DOHH2 (cell line): ENCODE results near the gene CACNA2D3.

Experiments
- H3F3A ChIP-seq: fragments of 200-600 bp; sonication (generic), shearing (Covaris generic); 2 replicates; pipeline ENCODE4 v1.6.0; 2016; ENCODE audit warnings: antibody characterized with exemption, mild to moderate bottlenecking; ENCODE audit not compliant: control insufficient read depth, insufficient read depth
- H3K27ac ChIP-seq: fragments of 200-600 bp; sonication (generic); 2 replicates; pipeline ENCODE4 v1.5.1; 2014; ENCODE audit warnings: low read depth, mild to moderate bottlenecking, low read length, moderate library complexity
- H3K27me3 ChIP-seq: fragments of 200-600 bp; sonication (generic); 2 replicates; pipeline ENCODE4 v1.6.1; 2014; ENCODE audit warnings: mild to moderate bottlenecking, low read length, mixed read lengths; ENCODE audit not compliant: control insufficient read depth
- H3K36me3 ChIP-seq: fragments of 200-600 bp; sonication (generic); 2 replicates; pipeline ENCODE4 v1.6.1; 2014; ENCODE audit warnings: mild to moderate bottlenecking, low read length, moderate library complexity, mixed read lengths; ENCODE audit not compliant: control insufficient read depth
- H3K4me1 ChIP-seq: fragments of 200-600 bp; sonication (generic); 2 replicates; pipeline ENCODE4 v1.6.1; 2014; ENCODE audit warnings: mild to moderate bottlenecking, low read length, mixed read lengths; ENCODE audit not compliant: control insufficient read depth
- H3K4me2 ChIP-seq: fragments of 200-600 bp; sonication (generic); 2 replicates; pipeline ENCODE4 v1.6.0; 2014; ENCODE audit warnings: mild to moderate bottlenecking, low read length, moderate library complexity
- H3K4me3 ChIP-seq: fragments of 200-600 bp; sonication (generic); 2 replicates; pipeline ENCODE4 v1.5.1; 2014; ENCODE audit warnings: mild to moderate bottlenecking, low read length, mixed read lengths
- H3K79me2 ChIP-seq: fragments of 200-600 bp; sonication (generic); 2 replicates; pipeline ENCODE4 v1.6.1; 2014; ENCODE audit warnings: mild to moderate bottlenecking, low read length, mixed read lengths; ENCODE audit not compliant: control insufficient read depth
- H3K9me2 ChIP-seq: fragments of 200-600 bp; sonication (generic); replicated peaks from 2 replicates; pipeline ENCODE4 v1.6.1; 2014; ENCODE audit warnings: mild to moderate bottlenecking, low read length, mixed read lengths; ENCODE audit not compliant: control insufficient read depth
- H3K9me3 ChIP-seq: fragments of 200-600 bp; sonication (generic); 2 replicates; pipeline ENCODE4 v1.6.1; 2014; ENCODE audit warnings: antibody characterized with exemption, low read length, mixed read lengths; ENCODE audit not compliant: control insufficient read depth, insufficient read depth
- H4K20me1 ChIP-seq: fragments of 200-600 bp; sonication (generic); 2 replicates; pipeline ENCODE4 v1.6.0; 2014; ENCODE audit warnings: low read depth, mild to moderate bottlenecking, antibody characterized with exemption, low read length, moderate library complexity; ENCODE audit not compliant: control insufficient read depth, insufficient read depth
- EZH2phosphoT487 ChIP-seq: fragments of 200-600 bp; sonication (generic); IDR thresholded peaks from 2 replicates; pipeline ENCODE4 v1.6.1; 2017; ENCODE audit warnings: borderline replicate concordance, mild to moderate bottlenecking, antibody characterized with exemption, low read length, moderate library complexity, mixed read lengths
- TF ChIP-seq, protein P1 (sequence below): fragments of 200-600 bp; sonication (generic); IDR thresholded peaks from one replicate; pipeline ENCODE4 v1.5.1; 2014; ENCODE audit warnings: antibody characterized with exemption, mild to moderate bottlenecking, low read depth, low read length; ENCODE audit not compliant: poor library complexity, severe bottlenecking

Gene CACNA2D3

GRCh38 chr3:54225841-54226528 is 103.6 kb downstream of the CACNA2D3 start:
- H3K4me3 ChIP-seq, result no peak overlapping the region
- H3K27ac ChIP-seq, result no peak overlapping the region
- no peaks in the 10 kb centered on the region for H3K9me2 ChIP-seq
- H3K4me2 ChIP-seq, result no peak overlapping the region
- TF ChIP-seq, protein P1, sequence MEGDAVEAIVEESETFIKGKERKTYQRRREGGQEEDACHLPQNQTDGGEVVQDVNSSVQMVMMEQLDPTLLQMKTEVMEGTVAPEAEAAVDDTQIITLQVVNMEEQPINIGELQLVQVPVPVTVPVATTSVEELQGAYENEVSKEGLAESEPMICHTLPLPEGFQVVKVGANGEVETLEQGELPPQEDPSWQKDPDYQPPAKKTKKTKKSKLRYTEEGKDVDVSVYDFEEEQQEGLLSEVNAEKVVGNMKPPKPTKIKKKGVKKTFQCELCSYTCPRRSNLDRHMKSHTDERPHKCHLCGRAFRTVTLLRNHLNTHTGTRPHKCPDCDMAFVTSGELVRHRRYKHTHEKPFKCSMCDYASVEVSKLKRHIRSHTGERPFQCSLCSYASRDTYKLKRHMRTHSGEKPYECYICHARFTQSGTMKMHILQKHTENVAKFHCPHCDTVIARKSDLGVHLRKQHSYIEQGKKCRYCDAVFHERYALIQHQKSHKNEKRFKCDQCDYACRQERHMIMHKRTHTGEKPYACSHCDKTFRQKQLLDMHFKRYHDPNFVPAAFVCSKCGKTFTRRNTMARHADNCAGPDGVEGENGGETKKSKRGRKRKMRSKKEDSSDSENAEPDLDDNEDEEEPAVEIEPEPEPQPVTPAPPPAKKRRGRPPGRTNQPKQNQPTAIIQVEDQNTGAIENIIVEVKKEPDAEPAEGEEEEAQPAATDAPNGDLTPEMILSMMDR, result no peak
- no peak for TF ChIP-seq EZH2phosphoT487
- H3K4me1 ChIP-seq, result no peaks in the 10 kb centered on the region
- no peaks in the 10 kb centered on the region for H3K9me3 ChIP-seq
- no peaks in the 10 kb centered on the region for H3K36me3 ChIP-seq
- no peaks in the 10 kb centered on the region for H3K79me2 ChIP-seq
- H3F3A ChIP-seq, result no peaks in the 10 kb centered on the region
- H4K20me1 ChIP-seq, result no peaks in the 10 kb centered on the region
- H3K27me3 ChIP-seq, result no peaks in the 10 kb centered on the region

DNA sequence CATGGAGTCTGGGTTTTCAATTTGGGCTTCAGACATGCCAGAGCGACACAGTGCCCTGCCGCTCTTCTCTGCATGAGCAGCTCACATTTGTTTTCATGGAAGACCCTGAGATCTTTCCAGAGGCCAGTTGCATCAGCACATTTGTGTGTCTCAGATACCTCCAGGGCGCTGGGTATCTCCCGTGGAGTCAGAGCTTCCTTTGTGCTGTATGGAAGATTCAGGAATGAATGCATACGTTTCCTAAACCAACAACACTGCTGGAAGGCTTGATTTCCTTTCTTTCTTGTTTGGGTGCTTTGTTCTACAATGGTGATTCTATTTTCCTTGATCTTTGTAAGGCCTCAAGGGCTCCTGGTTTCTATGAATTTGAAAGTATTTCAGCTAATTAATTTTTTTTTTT is 106.5 kb downstream of the CACNA2D3 start:
- Histone ChIP-seq H3K9me2 (no peaks in the 10 kb centered on the region), H3K27me3 (no peaks in the 10 kb centered on the region), H3F3A (no peaks in the 10 kb centered on the region), H3K79me2 (no peaks in the 10 kb centered on the region), H3K4me2 (no peak overlapping the region), H3K27ac (no peak overlapping the region), H4K20me1 (no peaks in the 10 kb centered on the region), H3K4me1 (no peaks in the 10 kb centered on the region), H3K36me3 (no peaks in the 10 kb centered on the region), H3K9me3 (no peaks in the 10 kb centered on the region), H3K4me3 (no peak overlapping the region)
- TF ChIP-seq, protein P1, result no peak
- TF ChIP-seq EZH2phosphoT487, result no peak

DNA sequence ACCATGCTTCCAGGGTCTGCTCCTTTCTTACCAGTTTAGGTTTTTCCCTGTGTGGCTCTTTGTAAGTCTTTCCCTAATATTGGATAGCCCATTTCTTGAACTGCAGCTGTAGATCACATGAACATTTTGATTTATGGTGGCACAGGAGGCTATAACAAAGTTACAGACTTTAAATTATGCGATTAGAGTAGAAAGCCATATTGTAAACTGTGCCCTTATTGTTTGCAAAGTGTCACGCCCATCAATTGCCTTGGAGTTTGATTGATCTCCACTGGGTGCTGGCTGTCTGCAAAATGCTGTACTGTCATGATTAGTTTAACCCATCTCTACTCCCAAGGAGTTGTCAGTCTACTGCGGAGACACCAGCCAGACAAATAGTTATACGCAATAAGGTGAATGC is 110.3 kb downstream of the CACNA2D3 start:
- Histone ChIP-seq H3K27ac (no peak overlapping the region), H3K79me2 (no peaks in the 10 kb centered on the region), H3K4me1 (no peaks in the 10 kb centered on the region), H3K27me3 (no peaks in the 10 kb centered on the region), H3K9me3 (no peaks in the 10 kb centered on the region), H3F3A (no peaks in the 10 kb centered on the region), H3K9me2 (no peaks in the 10 kb centered on the region), H3K4me3 (no peak overlapping the region), H4K20me1 (no peaks in the 10 kb centered on the region), H3K4me2 (no peak overlapping the region), H3K36me3 (no peaks in the 10 kb centered on the region)
- TF ChIP-seq, protein P1, result no peak
- no peak for TF ChIP-seq EZH2phosphoT487
